ENCODE data around the gene CUTC.

The CUTC gene

GRCh38 chr10:99698504-99699080 lies 33.4 kb upstream of the CUTC start:
- ChIA-PET CTCF (interaction anchor here (0.7 to 4.5 kb wide), 2 partner anchors 13 to 263 kb away, joined by 3 to 19 read pairs; no protein-coding TSS in a partner anchor), POLR2A (no interaction called here)
- DNase-seq (ENCODE audit: extremely low spot score): no peak
- peak; percentile 9 for TF ChIP-seq CTCF (IDR thresholded peaks at IDR 0.05; ENCODE audit: control extremely low read depth, extremely low read depth, low read depth, missing control alignments)

GRCh38 chr10:99700649-99701048 lies 31.4 kb upstream of the CUTC start:
- no peak for DNase-seq (ENCODE audit: extremely low spot score)
- no peak for TF ChIP-seq CTCF (IDR thresholded peaks at IDR 0.05; ENCODE audit: control extremely low read depth, extremely low read depth, low read depth, missing control alignments)
- ChIA-PET POLR2A (no interaction called here), CTCF (interaction anchor here (4.5 kb wide), 1 partner anchor 11 kb away, joined by 19 read pairs; no protein-coding TSS in a partner anchor)

- ChIA-PET POLR2A (no interaction called here), CTCF (interaction anchor here (4.3 kb wide), 1 partner anchor 273 kb away, joined by 24 read pairs; no protein-coding TSS in a partner anchor)
- no peak for DNase-seq (ENCODE audit: extremely low spot score)
- no peak for TF ChIP-seq CTCF (IDR thresholded peaks at IDR 0.05; ENCODE audit: control extremely low read depth, extremely low read depth, low read depth, missing control alignments)
Measured at GRCh38 chr10:99708428-99709012, 23.5 kb upstream of the CUTC start.

DNA sequence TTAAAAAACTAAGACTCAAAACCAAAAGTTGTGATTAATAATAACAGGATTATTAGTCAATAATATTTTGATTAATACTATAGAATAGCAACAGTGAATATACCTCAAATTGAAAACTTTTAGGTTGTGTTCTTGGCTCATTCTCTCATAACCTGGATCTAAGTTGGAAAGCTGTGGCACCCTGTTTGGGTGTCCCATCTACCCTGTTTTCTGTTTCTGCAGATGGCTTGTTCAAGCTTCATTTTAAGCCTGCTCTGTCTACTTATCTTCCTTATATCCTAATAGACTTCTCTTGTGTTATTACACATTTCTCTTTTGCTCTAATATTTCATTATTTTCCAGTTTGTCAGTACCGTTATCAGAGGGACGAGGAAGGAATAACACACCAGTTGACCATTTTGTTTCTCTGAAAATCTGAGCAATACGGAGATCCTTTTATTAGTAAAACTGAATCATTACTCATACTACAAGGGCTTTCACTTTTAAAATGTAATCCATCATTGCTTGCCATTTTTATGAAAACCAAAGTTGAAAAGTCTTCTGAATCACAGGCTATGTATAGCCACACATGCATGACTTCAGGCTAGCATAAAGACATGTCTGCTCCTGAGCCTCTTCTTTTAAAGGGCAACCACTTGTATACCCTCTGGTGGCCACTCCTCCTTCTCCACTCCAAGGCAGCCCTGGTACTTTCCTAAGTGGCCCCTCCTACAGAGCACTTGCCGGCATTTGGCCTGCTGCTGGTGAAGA lies 22.4 kb upstream of the CUTC start:
- DNase-seq (ENCODE audit: extremely low spot score): peak; percentile 32
- POLR2A ChIA-PET: no interaction called here
- TF ChIP-seq CTCF (IDR thresholded peaks at IDR 0.05; ENCODE audit: control extremely low read depth, extremely low read depth, low read depth, missing control alignments): no peak
- CTCF ChIA-PET: interaction anchor here (0.9 to 4.3 kb wide), 11 partner anchors 9 to 316 kb away, joined by 3 to 24 read pairs (median 4); no protein-coding TSS in a partner anchor

DNA sequence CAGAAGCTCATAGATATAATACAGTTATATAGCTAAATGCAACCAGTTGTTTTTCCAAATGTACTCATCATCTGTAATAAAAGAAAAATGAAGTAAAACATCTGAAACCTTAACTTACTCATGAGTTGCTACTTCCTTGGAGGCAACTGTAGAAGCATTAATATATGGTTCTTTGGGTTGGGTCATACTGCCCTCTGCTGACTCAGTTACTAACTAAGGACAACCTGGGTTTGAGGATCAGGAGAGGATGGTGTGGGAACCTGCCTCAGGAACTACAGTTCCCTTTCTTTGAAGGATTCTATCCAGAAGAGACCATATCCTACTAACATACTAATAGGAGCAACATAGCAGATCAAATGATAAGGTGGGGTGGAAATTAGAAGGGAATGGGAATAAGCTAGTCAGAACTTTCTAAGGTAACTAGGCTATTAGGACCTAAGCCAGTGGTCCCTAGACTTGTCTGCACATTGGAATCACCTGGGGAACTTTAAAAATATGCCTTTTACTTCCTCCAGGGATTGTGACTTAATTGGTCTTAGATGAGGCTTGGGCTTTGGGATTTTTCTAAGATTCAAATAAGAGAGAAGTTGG lies 20.8 kb upstream of the CUTC start:
- ChIA-PET POLR2A (no interaction called here), CTCF (interaction anchor here (0.7 to 4.3 kb wide), 21 partner anchors 10 to 323 kb away, joined by 3 to 24 read pairs (median 5); partner anchors contain the start of genes COX15, CUTC and ENTPD7)
- DNase-seq (ENCODE audit: extremely low spot score): peak; percentile 39
- peak; percentile 54 for TF ChIP-seq CTCF (IDR thresholded peaks at IDR 0.05; ENCODE audit: control extremely low read depth, extremely low read depth, low read depth, missing control alignments)

DNA sequence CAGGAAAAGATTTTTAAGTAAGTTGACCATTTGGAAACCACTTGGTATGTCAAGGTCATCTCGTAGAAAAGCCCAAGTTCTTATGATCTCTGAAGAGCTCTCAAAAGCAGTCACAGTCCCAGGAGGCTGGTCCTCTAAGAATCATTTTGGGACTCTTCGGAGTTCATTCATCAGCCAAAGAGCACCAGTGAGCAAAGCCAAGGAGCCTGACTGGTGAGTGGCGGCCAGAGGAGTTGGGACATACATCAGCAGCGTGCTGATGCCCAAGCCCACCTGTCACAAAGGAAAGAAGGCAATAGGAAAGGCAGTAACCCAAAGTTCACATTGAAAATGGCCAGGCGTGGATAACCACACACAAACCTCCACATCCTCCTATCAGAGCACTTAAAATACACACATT lies 17.6 kb upstream of the CUTC start:
- CTCF ChIA-PET: no interaction called here
- no peak for DNase-seq (ENCODE audit: extremely low spot score)
- TF ChIP-seq CTCF (IDR thresholded peaks at IDR 0.05; ENCODE audit: control extremely low read depth, extremely low read depth, low read depth, missing control alignments): no peak
- POLR2A ChIA-PET: interaction anchor here (1.0 kb wide), 1 partner anchor 18 kb away, joined by 3 read pairs; the partner anchor contains the start of gene CUTC
